ENCODE results near the gene NFAM1.
A peak's percentile ranks its signal among the peaks of the same experiment; 100 is the strongest.

NFAM1 gene

GRCh38 chr22:42384506-42384905, 47.7 kb downstream of the NFAM1 start:
- TF ChIP-seq CTCF (IDR thresholded peaks at IDR 0.05; ENCODE audit: insufficient read depth, low read depth, low read length, missing control alignments) = no peak
- no peak overlapping the region for H3K4me3 ChIP-seq (ENCODE audit: low read depth, low read length)
- no peak for DNase-seq (ENCODE audit: low read depth)

- TF ChIP-seq CTCF (IDR thresholded peaks at IDR 0.05; ENCODE audit: insufficient read depth, low read depth, low read length, missing control alignments) = no peak
- DNase-seq (ENCODE audit: low read depth) = no peak
- H3K4me3 ChIP-seq (ENCODE audit: low read depth, low read length) = no peak overlapping the region
Observed at GRCh38 chr22:42383851-42384417, 48.3 kb downstream of the NFAM1 start.

- TF ChIP-seq CTCF (IDR thresholded peaks at IDR 0.05; ENCODE audit: insufficient read depth, low read depth, low read length, missing control alignments) = no peak
- no peak for DNase-seq (ENCODE audit: low read depth)
- no peak overlapping the region for H3K4me3 ChIP-seq (ENCODE audit: low read depth, low read length)
Observed at GRCh38 chr22:42383287-42383686, 48.9 kb downstream of the NFAM1 start.

GRCh38 chr22:42380769-42381551, 51.2 kb downstream of the NFAM1 start:
- DNase-seq (ENCODE audit: low read depth) = no peak
- H3K4me3 ChIP-seq (ENCODE audit: low read depth, low read length) = no peak overlapping the region
- TF ChIP-seq CTCF (IDR thresholded peaks at IDR 0.05; ENCODE audit: insufficient read depth, low read depth, low read length, missing control alignments) = no peak

- no peak for DNase-seq (ENCODE audit: low read depth)
- no peak overlapping the region for H3K4me3 ChIP-seq (ENCODE audit: low read depth, low read length)
- TF ChIP-seq CTCF (IDR thresholded peaks at IDR 0.05; ENCODE audit: insufficient read depth, low read depth, low read length, missing control alignments) = no peak
Observed at GRCh38 chr22:42379966-42380537, 52.2 kb downstream of the NFAM1 start.

GRCh38 chr22:42376711-42377554, 55.3 kb downstream of the NFAM1 start:
- no peak for TF ChIP-seq CTCF (IDR thresholded peaks at IDR 0.05; ENCODE audit: insufficient read depth, low read depth, low read length, missing control alignments)
- no peak overlapping the region for H3K4me3 ChIP-seq (ENCODE audit: low read depth, low read length)
- peak; percentile 13 for DNase-seq (ENCODE audit: low read depth)
